Nephron progenitor cell (in vitro differentiated cells): ENCODE results near the gene DNASE1L1.

Experiments
- DNase-seq: peaks from one replicate; pipeline ENCODE4 v3.0.0; 2021
- H3K27ac Mint-ChIP-seq: 2 replicates; pipeline ENCODE4 v1.8.0; 2021; ENCODE audit warnings: mild to moderate bottlenecking, moderate library complexity, mixed read lengths
- H3K27me3 Mint-ChIP-seq: 2 replicates; pipeline ENCODE4 v1.8.0; 2021; ENCODE audit warnings: mild to moderate bottlenecking, low read depth, mixed read lengths; ENCODE audit not compliant: poor library complexity
- H3K36me3 Mint-ChIP-seq: 2 replicates; pipeline ENCODE4 v1.8.0; 2021; ENCODE audit warnings: low read depth, mixed read lengths
- H3K4me1 Mint-ChIP-seq: 2 replicates; pipeline ENCODE4 v1.8.0; 2021; ENCODE audit warnings: mixed read lengths
- H3K4me3 Mint-ChIP-seq: 2 replicates; pipeline ENCODE4 v1.8.0; 2021; ENCODE audit warnings: mild to moderate bottlenecking, moderate library complexity, mixed read lengths
- H3K9me3 Mint-ChIP-seq: 2 replicates; pipeline ENCODE4 v1.8.0; 2021; ENCODE audit warnings: mild to moderate bottlenecking, moderate library complexity, mixed read lengths
- CTCF ChIP-seq: fragments of 200-600 bp; sonication (generic); IDR thresholded peaks from 2 replicates; pipeline ENCODE4 v1.5.0; 2021; ENCODE audit warnings: antibody characterized with exemption

Gene DNASE1L1

GRCh38 chrX:154371017-154371788, 37.9 kb downstream of the DNASE1L1 start:
- H3K27me3 Mint-ChIP-seq = no peaks in the 10 kb centered on the region
- peak overlapping the region; percentile 79 for H3K27ac Mint-ChIP-seq
- peak overlapping the region; percentile 85 for H3K4me3 Mint-ChIP-seq
- peaks cover 4% of the 10 kb centered on the region for H3K4me1 Mint-ChIP-seq
- peak; percentile 88 for DNase-seq
- peaks cover 32% of the 10 kb centered on the region for H3K9me3 Mint-ChIP-seq
- no peak for TF ChIP-seq CTCF
- no peaks in the 10 kb centered on the region for H3K36me3 Mint-ChIP-seq

- TF ChIP-seq CTCF = no peak
- Mint-ChIP-seq H3K27me3 (no peaks in the 10 kb centered on the region), H3K9me3 (peaks cover 34% of the 10 kb centered on the region), H3K36me3 (peaks cover 4% of the 10 kb centered on the region), H3K4me3 (peak overlapping the region; percentile 90), H3K27ac (peak overlapping the region; percentile 80), H3K4me1 (peaks cover 7% of the 10 kb centered on the region)
- DNase-seq = peak; percentile 47
Measured at GRCh38 chrX:154370300-154371016, 38.6 kb downstream of the DNASE1L1 start.

DNA sequence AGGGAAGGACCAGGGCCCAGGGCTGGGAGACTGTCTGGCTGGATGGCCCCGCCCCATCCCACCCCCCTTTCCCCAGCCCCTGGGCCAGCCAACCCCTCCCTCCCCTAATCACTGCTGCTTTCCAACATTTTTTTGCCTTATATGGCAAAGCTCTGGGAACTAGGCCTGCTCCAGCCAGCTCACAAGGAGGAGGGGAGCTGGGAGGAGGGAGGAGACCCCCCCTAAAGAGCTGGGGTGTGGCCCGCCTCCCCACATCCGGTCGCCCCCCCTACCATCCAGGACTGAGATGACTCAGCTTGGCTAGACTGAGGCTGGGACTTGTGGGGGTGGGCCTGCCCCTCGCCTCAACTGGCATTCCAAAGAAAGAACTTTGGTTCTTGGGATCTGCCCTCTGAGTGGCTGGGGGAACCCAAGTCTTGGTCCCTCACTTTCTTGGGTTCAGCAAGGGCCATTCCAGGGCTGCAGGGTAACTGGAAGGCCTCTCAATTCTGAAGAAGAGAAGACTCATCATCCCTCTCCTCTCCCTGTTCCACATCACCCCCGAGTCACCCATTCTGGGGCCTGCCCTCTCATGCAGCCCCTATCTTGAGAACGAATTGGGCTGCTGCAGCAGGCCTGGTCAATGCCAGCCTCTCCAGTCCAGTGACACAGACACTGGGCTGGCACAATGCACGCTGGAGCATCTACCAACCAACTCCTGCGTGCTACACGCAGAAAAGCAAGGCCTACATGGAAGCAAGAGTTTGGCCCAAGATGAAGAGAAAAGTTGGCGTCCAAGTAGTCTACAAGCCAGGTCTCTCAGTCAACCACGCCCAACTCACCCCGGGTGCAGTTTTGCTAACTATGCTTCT, 39.4 kb downstream of the DNASE1L1 start:
- Mint-ChIP-seq H3K27ac (peak overlapping the region; percentile 80), H3K36me3 (peaks cover 8% of the 10 kb centered on the region), H3K27me3 (no peaks in the 10 kb centered on the region), H3K4me1 (peaks cover 5% of the 10 kb centered on the region), H3K4me3 (peak overlapping the region; percentile 90), H3K9me3 (peaks cover 33% of the 10 kb centered on the region)
- DNase-seq = peak; percentile 51
- TF ChIP-seq CTCF = no peak

GRCh38 chrX:154368630-154369448, 40.2 kb downstream of the DNASE1L1 start:
- DNase-seq = no peak
- peak overlapping the region; percentile 90 for H3K4me3 Mint-ChIP-seq
- H3K27me3 Mint-ChIP-seq = no peaks in the 10 kb centered on the region
- H3K9me3 Mint-ChIP-seq = peaks cover 34% of the 10 kb centered on the region
- H3K27ac Mint-ChIP-seq = no peak overlapping the region
- peaks cover 5% of the 10 kb centered on the region for H3K4me1 Mint-ChIP-seq
- TF ChIP-seq CTCF = no peak
- peaks cover 9% of the 10 kb centered on the region for H3K36me3 Mint-ChIP-seq
